ENCODE data around the gene UBE2G2.

- no peak for TF ChIP-seq CSDC2 (CRISPR knock-in tag; IDR thresholded peaks at IDR 0.05)
- no peak for TF ChIP-seq ISL1 (CRISPR knock-in tag; IDR thresholded peaks at IDR 0.05)
- no peak for TF ChIP-seq RARB (CRISPR knock-in tag; IDR thresholded peaks at IDR 0.05)
- no peak for TF ChIP-seq ZNF565 (CRISPR knock-in tag; conservative IDR thresholded peaks at IDR 0.05; ENCODE audit: low read depth)
- no peak for TF ChIP-seq BACH2 (CRISPR knock-in tag; IDR thresholded peaks at IDR 0.05; ENCODE audit: borderline replicate concordance)
- TF ChIP-seq, protein P1, sequence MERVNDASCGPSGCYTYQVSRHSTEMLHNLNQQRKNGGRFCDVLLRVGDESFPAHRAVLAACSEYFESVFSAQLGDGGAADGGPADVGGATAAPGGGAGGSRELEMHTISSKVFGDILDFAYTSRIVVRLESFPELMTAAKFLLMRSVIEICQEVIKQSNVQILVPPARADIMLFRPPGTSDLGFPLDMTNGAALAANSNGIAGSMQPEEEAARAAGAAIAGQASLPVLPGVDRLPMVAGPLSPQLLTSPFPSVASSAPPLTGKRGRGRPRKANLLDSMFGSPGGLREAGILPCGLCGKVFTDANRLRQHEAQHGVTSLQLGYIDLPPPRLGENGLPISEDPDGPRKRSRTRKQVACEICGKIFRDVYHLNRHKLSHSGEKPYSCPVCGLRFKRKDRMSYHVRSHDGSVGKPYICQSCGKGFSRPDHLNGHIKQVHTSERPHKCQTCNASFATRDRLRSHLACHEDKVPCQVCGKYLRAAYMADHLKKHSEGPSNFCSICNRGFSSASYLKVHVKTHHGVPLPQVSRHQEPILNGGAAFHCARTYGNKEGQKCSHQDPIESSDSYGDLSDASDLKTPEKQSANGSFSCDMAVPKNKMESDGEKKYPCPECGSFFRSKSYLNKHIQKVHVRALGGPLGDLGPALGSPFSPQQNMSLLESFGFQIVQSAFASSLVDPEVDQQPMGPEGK (CRISPR knock-in tag; IDR thresholded peaks at IDR 0.05; ENCODE audit: borderline replicate concordance): no peak
- no peak for TF ChIP-seq ZFP3 (CRISPR knock-in tag; IDR thresholded peaks at IDR 0.05)
- TF ChIP-seq, protein P2, sequence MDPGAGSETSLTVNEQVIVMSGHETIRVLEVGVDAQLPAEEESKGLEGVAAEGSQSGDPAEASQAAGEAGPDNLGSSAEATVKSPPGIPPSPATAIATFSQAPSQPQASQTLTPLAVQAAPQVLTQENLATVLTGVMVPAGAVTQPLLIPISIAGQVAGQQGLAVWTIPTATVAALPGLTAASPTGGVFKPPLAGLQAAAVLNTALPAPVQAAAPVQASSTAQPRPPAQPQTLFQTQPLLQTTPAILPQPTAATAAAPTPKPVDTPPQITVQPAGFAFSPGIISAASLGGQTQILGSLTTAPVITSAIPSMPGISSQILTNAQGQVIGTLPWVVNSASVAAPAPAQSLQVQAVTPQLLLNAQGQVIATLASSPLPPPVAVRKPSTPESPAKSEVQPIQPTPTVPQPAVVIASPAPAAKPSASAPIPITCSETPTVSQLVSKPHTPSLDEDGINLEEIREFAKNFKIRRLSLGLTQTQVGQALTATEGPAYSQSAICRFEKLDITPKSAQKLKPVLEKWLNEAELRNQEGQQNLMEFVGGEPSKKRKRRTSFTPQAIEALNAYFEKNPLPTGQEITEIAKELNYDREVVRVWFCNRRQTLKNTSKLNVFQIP (CRISPR knock-in tag; IDR thresholded peaks at IDR 0.05; ENCODE audit: borderline replicate concordance, low read depth): no peak
- no peak for TF ChIP-seq TOX (CRISPR knock-in tag; IDR thresholded peaks at IDR 0.05; ENCODE audit: borderline replicate concordance)
Measured at GRCh38 chr21:44803651-44804050, 2.0 kb upstream of the UBE2G2 start.

All from SK-N-SH treated with all-trans-retinoic acid at 6 μM for 48 hours (cell line).